GM11168 (cell line): ENCODE data around the gene PPOX.

Experiments used
- in situ Hi-C: fragments of 300-500 bp; cut with MboI; formaldehyde crosslinking; loops from one replicate; pipeline ENCODE4 v1.12.0; 2022; ENCODE audit warnings: low sequenced_read_pairs; ENCODE audit not compliant: unreplicated experiment

Gene PPOX

DNA sequence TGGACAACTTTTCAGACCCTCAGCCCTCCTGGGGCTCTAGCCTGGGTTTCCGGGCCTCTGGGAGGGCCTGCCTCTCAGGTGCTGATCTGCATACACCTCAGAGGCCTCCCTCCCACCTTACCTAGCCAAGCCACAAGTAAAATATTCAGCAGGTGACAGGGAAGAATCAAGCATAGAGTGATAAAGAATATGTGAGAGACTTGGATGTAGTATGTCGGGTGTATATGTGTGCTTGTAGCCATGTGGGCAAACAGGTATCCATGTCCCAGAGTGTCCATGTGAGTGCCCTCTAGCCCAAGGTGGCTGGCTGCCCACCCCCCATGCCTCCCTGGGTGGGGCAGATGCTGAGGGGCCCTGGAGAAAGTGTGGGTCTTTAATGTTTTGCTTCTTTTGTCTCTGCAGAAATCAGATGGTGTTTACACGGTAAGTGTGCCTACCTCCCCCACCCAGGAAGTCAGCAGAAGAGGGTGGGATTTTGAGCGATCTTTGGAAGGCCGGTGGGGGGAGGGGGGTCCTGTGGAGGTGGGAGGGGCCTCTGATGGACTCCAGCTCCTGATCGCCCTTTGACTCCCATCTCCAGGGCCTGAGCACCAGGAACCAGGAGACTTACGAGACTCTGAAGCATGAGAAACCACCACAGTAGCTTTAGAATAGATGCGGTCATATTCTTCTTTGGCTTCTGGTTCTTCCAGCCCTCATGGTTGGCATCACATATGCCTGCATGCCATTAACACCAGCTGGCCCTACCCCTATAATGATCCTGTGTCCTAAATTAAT, 52.3 kb downstream of the PPOX start:
- in situ Hi-C loops, result no loop called here

- in situ Hi-C loops, result no loop called here
These were observed 53.1 kb downstream of the PPOX start for GRCh38 chr1:161219078-161219892.

- in situ Hi-C loops, result loop anchor here (10.0 kb wide), 1 partner anchor 155 kb away; no protein-coding TSS in a partner anchor
These were observed 53.8 kb downstream of the PPOX start for GRCh38 chr1:161220002-161220401.
